C4-2B (cell line): ENCODE data around the gene GLA.

Experiments
- H3K27ac ChIP-seq: fragments of 450-650 bp; 2 replicates; pipeline ENCODE4 v1.5.1; 2017
- ZFX ChIP-seq: fragments of 450-650 bp; IDR thresholded peaks from 2 replicates; pipeline ENCODE4 v1.6.1; 2017
- TF ChIP-seq, protein P1 (sequence below): fragments of 450-650 bp; conservative IDR thresholded peaks from 2 replicates; pipeline ENCODE4 v1.5.1; 2017; ENCODE audit warnings: mild to moderate bottlenecking

The GLA gene

DNA sequence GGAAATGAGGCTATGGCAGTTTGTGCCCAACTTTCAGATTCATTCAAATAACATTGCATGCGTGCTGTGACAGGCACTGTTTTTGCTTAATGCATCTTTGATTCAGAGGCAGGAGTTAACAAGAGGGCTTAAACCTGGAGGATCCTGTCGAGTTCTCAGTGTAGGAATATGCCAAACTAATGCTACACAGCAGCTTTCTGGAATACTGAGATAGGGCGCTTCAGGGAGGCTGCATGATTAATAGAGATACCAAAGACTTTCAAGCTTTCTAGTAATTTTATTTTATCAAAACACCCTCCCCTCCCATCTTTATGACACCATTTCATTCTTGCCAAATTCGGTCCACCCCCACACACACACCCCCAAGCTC is 58.5 kb downstream of the GLA start:
- peak overlapping the region; percentile 97 for H3K27ac ChIP-seq
- TF ChIP-seq, protein P1, sequence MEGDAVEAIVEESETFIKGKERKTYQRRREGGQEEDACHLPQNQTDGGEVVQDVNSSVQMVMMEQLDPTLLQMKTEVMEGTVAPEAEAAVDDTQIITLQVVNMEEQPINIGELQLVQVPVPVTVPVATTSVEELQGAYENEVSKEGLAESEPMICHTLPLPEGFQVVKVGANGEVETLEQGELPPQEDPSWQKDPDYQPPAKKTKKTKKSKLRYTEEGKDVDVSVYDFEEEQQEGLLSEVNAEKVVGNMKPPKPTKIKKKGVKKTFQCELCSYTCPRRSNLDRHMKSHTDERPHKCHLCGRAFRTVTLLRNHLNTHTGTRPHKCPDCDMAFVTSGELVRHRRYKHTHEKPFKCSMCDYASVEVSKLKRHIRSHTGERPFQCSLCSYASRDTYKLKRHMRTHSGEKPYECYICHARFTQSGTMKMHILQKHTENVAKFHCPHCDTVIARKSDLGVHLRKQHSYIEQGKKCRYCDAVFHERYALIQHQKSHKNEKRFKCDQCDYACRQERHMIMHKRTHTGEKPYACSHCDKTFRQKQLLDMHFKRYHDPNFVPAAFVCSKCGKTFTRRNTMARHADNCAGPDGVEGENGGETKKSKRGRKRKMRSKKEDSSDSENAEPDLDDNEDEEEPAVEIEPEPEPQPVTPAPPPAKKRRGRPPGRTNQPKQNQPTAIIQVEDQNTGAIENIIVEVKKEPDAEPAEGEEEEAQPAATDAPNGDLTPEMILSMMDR = no peak
- TF ChIP-seq ZFX = no peak

DNA sequence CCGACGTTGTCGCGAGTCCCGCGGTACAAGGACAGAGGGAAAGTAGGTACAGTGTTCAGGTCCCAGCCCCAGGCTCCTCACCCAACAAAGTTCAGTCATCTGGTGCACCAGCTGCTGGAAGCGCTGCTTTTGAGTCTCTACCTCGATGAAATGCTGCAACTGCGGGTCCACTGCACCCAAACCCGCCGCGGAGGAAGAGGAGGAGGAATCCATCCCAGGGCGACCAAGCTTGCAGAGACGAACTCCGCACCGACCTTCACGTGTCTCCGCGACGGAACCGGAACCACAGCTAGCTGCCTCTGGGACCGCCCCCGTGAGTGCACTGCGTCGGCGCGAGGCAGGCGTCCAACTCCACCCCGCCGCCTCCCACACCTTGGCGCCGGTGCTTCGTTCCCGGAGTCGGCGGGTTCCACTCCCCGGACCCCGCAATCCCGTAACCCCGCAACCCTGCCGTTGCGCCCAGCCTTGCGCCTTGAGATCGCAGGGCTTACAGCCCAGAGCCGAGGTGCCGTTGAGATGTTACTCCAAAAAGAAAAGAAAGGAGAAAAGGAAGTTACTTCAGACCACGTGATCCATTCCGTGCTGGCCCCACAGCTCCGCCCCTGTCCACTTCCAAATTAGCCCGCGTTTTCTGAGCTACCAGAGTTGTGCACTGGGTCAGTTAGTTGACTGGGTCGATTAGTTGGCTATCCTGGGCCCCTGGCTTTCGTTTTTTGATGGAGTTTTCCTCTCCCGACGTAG is 59.1 kb downstream of the GLA start, which contains the start of gene TIMM8A:
Gene TIMM8A, minus strand, starts transcription at position 291 of the 741 bp plus-strand sequence. Its CDS starts 78 bp downstream, at position 213.
- H3K27ac ChIP-seq = peak within 1 kb of the TSS; percentile 97
- TF ChIP-seq, protein P1 = no peak
- no peak for TF ChIP-seq ZFX

DNA sequence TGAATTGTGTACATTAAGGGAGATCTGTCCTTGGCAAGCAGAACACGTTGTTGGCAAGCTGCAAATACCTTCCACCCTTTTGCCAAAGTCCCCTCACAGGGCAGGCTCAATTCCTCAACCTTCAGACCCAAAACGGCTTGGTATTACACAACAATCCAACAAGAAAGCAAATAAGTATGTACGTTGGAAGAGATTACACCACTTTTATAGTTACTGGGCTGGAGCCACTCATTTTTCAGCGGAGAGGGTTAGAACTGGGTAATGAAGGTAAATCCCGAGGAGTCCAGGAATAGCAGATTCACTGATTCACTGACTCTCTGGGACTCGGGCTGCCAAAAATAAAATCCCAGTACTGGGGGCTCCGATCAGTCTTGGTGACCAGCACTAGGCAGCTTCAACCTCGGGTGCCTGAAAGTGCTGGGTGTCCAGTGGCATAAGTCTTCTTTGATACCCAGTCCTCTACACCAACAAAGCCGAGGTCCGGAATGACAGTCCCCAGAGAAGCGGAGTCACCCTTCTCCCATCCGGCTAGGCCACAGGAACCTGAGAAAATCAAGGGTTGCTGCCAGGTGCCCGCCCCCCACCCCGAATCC is 59.8 kb downstream of the GLA start:
- TF ChIP-seq ZFX = no peak
- TF ChIP-seq, protein P1 = no peak
- H3K27ac ChIP-seq = peak overlapping the region; percentile 97
